Activated T-cell treated with anti-CD3 and anti-CD28 coated beads, Interleukin-2, amount 50 U/mL, for 48 hours (primary cell): ENCODE data around the gene MYH11.
"Not testable (repeated sequence)": the region's sequence is repeated elsewhere in the genome, so short reads cannot be mapped to it uniquely, and the experiment has no call there.

Experiments
- DNase-seq, 2 experiments: peaks; one replicate each; pipeline ENCODE4 v3.0.0-alpha.2; 2020

Gene MYH11

DNA sequence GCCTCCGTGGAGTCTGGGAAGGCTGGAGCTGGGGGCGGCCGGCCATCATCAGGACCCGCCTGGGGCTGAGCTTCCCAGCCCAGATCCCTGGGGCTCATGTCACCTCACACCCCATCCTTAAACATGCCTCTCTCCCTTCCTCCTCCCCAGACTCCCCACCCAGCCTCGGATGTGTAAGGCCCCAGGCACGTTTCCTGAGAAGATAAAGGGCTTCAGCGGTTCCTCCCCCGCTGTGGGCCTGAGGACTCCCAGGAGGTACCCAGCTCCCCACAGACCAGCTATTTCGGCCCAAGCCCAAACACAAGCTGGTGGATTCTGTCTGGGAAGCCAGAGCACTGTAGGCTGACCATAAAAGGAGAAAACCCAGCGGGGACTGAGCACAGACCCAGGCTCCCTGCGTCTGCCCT, 49.2 kb downstream of the MYH11 start:
- no peak for DNase-seq

DNA sequence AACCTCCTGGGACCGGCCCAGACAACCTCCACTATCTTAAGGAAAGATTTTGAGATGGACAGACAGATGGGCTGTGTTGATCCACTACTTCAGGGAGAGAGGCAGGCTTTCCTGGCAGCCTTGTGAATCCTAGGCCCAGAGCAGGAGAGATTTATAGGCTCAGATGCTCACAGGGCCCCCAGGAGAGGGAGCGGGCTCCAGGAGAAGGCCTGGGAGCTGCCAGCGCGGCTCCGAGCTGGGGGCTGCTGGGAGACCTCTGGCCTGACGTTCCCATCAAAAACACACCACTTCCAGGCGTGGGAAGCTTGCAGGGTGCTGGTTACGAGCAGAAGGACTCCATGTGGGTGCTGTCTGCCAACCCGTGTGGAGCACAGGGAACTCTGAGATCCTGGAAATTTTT, 53.2 kb downstream of the MYH11 start:
- DNase-seq = no peak

DNA sequence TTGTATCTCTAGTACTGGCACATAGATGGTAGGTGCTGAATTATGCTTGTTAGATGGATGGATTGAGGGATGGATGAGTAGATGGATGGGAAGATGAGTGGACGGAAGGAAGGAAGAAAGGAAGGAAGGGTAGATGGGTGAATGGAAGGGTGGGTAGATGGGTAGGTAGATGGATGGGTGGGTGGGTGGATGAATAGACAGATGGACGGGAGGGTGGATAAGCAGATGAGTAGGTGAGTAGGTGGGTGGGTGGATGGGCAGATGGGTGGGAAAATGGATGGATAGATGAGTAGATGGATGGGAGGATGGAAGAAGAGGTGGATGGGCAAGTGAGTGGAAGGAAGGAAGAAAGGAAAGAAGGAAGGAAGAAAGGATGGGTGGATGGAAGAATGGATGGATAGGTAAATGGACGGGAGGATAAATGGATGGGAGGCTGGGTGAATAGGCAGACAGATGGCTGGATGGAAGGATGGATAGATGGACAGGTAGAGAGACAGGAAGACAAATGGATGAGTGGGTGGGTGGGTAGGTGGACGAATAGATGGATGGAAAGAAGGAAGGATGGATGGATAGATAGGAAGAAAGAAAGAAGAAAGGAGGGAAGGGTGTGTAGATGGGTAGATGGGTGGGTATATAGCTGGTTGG, 56.9 kb downstream of the MYH11 start:
- no peak for DNase-seq

DNA sequence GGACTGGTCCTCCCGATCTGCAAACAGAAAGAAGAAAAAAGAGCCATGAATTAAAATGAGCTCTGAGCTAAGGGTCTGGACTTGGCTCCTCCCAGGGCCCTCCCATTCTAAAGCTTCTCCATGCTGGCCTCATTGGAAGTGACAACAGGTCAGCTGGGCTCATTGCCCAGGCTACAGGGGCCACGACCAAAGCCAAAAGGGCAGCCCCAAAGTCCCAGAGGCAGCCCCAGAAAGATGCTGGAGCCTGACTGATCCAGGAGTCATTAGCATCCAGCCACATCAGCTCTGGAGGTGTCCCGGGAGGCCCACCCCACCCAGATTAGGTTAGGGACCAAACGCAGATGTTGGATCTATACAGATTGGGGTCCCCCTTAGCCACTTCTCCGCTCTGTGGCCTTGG, 58.2 kb downstream of the MYH11 start:
- DNase-seq = no peak

DNA sequence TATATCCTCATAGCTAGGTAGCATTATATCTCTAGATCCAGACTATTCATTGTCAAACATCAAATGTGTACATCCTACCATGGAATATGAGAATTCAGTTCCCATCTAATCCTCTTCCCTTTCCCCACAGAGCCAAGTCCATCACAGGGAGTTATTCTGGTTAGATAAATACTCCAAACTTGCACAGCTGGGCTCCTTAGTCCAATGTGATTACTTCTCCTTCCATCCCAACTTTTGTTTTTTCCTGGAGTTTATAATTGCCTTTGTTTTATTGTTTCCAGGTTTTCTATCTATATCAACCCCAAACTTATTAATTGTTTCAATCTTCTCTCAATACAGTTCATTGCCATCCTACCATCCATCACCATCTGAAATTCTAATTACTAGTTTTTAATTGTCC, 59.9 kb downstream of the MYH11 start:
- DNase-seq = no peak

DNA sequence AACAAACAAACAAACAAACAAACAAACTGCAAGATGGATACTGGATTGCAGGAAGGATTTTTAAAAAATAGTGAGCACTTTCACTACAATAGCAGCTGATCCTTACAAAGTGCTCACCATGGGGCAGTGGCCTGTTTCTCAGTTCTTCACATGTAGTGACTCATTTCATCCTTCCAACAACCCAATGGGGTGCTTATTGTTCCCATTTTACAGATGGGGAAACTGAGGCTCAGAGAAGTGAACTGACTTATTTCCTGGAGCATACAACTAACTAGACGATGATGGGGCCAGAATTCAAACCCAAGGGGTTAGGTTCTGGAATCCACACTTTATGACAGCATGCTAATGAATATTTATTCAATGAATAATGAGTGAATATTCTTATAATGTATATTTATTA, 61.2 kb downstream of the MYH11 start:
- no peak for DNase-seq

DNA sequence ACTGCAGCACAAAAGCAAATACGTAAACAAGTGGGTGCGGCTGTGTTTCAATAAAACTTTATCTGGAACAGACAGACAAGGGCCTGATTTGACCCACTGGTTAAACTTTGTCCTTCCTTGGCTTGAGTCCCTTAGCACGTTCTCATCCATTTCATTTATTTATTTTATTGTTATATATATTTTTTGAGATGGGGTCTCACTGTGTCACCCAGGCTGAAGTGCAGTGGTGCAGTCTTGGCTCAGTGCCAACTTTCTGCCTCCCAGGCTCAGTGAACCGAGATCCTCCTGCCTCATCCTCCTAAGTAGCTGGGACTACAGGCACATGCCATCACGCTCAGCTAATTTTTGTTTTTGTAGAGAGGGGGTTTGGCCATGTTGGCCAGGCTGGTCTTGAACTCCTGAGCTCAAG, 64.3 kb downstream of the MYH11 start:
- no peak for DNase-seq

DNA sequence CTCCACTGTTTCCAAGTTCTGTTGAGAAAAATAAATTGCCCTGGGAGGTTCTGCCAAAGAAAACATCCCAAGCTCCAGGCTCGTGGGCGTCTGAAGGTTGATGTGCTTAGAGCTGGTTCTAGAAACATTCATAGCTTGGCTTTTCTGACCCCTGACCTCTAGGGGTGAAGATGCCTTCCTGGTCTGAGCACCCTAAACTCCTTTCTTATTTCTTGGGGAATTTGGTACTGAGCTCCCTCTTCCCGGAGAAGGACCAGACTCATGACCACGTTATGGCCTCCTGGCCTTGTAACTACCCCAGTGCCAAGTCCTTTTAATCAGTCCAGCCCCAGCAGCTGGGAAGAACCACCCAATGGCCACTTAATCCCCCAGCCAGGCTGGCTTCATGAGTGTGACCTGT, 66.4 kb downstream of the MYH11 start:
- no peak for DNase-seq

DNA sequence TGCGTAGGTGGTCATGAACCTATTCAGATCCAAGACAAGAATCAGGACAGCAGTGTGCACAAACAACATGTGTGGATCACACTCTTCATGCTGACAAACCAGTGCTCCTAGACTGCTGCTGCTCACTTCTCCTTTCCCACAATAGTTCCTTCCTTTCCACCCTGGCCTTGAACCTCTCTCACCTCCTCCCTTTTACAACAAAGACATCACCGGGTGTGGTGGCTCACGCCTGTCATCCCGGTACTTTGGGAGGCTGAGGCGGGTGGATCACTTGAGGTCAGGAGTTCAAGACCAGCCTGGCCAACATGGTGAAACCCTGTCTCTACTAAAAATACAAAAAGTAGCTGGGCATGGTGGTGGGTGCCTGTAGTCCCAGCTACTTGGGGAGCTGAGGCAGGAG, 67.0 kb downstream of the MYH11 start:
- not testable (repeated sequence) for DNase-seq

DNA sequence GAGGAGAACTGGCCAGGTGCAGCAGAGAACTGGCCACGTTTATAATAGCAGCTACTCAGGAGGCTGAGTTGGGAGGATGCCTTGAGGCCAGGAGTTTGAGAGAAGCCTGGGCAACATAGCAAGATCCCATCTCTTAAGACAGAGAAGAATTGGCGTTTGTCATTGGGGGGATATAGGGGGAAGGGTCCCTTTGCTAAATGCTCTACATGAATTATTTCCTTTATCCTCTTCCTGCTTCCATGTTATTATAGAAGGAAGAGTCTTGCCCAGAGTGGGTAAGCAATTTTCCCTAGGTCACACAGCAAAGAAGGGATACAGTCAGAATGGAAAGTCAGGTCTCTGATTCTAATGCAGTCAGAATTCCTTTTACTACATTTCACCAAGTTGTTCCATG, 68.0 kb downstream of the MYH11 start:
- DNase-seq = no peak

DNA sequence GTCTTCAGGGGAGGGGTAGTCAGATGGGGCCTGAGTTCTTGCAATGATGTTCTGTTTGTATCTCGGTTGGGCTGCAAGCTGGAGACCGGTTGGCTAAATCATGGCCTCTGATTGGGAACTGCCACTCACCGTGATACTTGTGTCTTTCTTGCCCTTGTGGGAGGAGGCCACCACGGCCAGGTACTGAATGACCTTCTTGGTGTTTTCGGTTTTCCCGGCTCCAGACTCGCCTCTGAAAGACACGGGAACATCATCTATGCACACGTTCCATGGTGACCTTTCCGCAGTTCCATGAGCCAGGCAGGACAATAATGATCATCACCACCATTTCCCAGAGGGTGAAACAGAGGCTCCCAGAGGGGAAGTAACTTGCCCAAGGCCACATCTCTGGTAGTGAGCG, 70.3 kb downstream of the MYH11 start:
- DNase-seq = no peak

DNA sequence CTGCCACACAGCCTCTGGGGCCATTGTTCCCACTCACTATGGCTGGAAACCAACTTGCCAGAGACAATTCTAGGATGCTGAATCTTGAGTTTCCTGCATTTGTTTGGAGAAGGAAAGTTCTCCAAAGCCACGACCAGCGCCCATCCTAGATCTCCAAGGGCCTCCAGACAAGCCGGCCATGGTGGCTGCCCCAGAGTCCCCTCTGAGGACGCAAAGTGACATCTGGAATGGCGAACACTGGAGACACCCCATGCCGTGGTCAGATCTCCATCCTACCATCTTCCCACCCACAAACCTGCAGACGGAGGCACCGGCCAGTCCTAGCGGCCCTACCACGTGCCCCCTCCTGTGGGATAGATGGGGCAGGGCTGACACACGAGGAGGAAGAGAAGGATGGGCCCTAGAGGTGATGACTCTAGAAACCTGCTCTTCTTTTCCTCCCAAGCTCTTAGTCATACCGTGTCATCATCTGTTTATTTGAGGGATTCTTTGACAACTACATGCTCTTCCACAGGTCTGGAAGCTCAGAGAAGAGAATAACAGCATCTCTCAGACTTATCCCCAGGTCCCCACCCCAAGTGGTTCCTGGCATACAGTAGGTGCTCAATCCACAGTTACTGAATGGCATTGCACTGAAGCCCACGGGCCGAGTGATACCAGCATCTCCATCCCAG, 71.3 kb downstream of the MYH11 start:
- no peak for DNase-seq

DNA sequence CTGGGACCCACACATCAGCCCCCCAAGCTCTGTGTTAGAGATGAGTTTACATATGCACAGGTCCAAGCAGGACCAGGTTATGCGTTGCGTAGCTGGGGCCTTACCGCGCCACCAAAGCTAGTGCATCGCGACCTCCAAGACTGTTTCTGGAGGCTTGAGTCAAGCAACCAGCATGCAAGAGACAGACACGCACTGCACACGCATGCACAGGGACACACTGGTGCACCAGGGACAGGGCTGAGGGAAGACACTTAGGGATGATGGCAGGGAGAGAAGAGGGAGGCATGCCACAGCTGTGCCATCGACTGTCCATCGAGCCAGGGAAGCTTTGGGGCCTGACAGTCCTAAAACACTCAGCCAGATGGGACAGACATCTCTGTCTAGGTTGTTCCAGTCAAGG, 72.8 kb downstream of the MYH11 start:
- DNase-seq = no peak

DNA sequence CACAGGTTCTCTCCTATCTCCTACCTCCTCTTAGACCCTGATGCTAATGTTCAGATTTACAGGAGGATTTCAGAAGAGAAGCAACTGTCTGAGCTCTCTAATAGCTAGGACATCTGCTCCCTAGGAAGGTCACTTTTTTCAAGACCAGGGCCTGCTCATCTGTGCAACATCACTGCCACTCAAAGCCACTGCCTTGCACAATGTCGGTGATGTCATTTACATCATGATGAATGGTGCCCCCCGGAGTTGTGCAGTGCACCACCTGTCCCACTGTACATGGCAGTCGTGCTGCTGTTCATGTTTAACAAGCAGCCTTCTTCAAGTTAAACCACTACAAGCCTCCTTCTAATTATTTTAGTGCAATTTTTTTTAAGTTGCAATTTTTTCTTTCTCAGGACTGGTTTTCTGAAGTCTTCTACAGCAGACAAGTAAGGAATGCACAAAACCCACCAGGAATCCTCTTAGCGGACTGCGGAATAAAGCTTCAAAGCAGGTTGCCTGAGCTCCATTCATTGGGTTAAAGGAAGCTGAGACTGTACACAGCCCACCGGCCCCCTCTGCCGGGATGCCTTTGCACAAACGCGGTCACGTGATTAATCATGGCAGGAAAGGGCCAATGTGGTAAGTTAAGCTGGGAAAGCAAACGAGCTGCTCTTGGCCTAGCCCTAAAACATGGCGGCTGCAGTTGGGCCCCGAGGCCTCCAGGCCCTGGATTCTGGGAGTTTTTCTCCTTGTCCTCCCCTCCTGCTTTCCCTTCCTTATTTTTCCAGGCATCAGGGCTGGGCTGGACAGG, 74.1 kb downstream of the MYH11 start:
- no peak for DNase-seq

DNA sequence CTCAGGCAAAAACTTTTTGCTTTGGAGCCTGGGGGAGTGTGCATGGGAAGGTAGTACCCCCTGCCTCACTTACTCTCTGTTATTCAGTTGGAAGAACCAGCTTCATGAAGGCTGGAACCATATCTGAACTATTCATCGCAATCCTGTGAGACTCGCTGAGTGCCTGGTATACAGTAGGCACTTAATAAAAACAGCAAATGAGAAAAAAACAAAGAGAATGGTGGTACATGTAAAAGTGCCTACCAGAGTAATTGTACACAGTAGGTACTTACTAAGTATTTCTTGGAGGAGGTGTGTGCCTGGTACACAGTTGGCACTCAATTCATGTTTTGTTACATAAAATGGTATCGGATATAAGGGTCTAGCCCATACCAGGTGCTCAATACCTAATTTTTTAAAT, 75.2 kb downstream of the MYH11 start:
- DNase-seq = no peak

DNA sequence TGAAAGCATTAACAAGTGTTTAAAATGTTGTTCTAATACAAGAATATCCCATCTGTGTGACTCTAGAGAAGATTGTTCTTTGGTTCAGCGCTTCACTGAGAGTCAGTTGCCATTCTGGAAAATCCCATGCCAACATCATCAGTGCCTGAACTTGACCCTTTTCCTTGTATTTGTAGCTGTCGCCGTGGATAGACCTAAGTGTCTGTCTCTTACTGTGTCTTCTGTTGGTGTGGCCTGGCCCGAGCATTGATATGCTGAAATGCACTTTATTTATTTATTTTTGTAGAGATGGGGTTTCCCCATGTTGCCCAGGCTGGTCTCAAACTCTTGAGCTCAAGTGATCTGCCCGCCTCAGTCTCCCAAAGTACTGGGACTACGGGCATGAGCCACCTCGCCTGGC, 76.0 kb downstream of the MYH11 start:
- no peak for DNase-seq

DNA sequence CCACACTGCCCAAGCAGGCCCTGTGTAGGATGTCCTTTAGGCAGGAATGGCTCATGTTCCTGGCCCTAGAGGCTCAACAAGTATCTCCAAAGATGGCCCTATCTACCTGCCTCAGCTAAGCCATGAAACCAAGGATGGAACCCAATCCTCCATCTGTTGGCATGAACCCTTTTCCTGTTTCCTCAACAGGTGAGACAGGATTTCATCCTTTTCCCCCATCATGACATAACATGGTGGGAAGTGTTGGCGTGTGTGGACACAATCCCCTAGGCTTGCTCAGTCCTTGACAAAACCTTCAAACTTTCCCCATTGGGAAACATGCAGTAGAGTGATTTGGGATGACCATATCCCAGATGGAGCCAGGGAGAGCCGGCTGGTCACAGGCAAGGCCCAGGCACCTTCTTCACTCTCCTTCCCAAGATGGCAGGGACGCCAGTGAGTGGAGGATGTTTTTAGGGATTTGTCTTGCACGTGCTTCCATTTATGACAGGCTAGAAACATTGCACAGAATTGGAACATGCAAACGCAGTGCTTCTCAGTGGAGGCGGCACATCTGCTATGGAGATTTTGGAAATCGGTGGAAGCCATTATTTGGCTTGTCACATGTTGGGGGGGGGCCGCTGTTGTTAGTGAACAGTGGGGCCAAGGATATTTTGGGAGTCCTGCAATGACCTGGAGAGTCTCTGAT, 77.0 kb downstream of the MYH11 start:
- no peak for DNase-seq

DNA sequence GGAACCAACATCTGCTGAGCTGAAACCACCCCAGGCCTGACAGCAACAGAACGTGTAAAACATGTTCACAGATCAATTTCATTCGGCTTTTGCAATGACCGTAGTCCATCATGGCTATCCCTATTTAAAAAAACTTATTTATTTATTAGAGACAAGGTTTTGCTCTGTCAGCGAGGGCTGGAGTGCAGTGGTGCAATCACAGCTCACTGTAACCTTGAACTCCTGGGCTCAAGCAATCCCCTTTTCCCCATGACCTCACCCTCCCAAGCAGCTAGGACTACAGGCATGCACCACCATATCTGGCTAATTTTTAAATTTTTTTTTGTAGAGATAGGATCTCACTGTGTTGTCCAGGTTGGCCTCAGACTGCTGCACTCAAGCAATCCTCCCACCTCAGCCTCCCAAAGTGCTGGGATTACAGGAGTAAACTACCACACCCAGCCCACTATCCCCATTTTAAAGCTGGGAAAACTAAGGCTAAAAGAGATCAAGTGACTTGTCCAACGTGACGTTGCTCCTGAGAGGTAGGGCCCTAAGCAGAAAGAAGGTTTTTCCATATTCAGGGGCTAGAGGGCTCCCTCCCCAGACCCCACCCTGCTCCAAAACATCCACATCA, 77.7 kb downstream of the MYH11 start:
- no peak for DNase-seq

DNA sequence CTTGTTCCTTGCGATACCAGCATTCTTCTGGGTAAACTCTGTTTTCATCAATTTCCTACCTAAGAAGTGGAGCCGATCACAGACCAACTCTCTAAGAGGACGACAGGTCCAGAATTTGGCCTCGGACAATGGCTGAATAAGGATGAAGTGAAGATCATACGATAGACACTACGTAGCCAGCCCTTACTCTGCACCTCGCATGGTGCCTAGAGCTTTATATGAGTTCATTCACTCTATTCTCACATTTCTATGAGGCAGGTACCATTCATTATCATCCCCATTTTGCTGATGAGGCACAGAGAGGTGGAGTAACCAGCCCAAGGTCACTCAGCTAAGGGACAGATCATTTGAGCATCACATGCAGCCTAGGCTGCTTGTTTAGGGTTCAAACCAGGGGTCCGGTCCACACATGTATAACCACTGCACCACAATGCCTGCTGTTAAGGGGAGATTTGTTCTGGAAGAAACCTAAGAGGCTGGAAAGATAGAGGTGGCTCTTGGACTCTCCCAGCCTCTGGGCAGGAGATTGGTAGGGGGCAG, 78.6 kb downstream of the MYH11 start:
- no peak for DNase-seq

DNA sequence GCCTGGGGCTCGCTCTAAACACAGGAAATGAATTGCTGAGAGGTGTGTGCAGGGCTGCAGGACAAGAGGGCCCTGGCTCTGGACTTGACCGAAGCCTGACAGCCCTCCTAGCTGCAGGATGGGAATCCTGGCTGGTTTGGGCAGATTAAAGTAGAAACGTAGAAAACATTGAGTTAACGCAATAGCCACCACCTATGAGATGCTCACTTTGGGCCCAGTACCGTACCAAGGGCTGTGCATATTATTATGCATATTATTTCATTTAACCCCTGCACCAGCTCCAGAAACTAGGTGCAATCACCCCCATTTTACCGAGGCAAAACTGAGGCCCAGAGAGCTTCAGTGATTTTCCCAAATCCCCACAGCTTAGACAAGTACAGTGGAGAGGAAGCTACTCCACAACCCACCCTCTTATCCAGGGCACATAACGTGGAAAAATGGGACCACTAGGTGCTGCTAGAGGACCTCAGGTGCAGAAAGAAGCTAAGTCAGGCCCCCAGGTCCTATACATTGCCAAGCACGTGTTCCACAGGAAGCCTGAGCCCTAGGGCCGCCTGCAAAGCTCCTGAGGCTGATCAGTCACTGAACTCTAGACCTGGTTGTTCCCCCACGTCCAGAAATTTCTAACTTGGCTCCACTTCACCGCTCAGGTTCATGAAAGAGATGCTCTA, 79.2 kb downstream of the MYH11 start:
- DNase-seq = peak in 1 of 2 experiments; percentile 22

DNA sequence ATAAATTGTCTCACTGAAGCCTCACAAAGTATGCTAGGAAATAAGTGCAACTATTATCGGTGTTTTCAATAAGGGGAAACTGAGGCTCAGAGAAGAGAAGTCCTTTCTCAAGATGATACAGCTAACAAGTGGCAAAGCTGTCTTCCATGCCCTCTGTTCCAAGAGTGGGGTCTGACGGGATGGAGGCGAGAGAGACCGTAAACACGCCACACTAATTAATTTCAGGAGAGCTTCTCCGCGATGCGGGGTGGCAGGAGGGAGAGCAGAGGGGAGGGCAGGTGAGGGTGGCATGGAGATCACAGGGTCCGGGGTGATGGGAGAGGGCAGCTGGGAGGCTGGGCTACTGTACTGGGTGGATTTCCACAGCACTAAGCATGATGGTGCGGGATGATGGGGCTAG, 80.3 kb downstream of the MYH11 start:
- DNase-seq = no peak

DNA sequence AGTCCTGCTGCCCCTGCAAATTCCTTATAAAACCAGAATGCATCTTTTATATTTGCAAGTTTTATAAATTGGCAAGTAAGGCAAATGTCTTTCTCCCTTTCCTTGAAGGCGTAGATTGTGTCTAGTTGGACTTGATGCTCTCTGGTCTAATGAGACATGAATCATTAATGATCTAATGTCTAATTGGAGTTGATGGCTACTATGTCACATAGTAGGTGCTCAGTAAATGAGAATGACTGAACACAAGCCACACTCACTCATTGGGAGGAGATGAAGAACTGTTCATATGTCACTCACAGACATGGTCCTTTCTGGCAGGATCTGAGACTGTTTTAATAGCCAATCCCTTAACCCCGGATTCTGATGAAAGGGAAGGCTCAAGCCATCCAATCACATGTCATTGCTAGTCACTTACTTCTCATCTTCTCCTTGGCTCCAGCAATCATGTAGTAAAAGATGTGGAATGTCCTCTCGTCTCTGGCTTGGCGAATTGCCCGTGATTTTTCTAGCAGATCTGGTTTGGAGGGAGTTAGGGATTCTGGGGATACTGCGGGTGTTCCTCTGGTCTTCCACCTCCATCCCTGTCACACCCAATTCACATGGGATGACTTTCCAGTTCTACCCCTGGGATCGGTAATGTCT, 81.0 kb downstream of the MYH11 start:
- DNase-seq = no peak
